ENCODE data around the gene CNPY3. TPM values are rescaled to one million over a fixed set of nuclear protein-coding genes. Genes with fewer than 3 reads are reported as not detected.

Gene CNPY3
- total RNA-seq, 2 donors from 2014 or later, result 50.8 to 74.7 TPM

- DNase-seq (no peak), ATAC-seq (no peak)
- Histone ChIP-seq H3K27me3 (no peaks in the 10 kb centered on the region), H3K4me3 (no peak overlapping the region), H3K36me3 (replicated peaks in 1 of 2; ENCODE audit: insufficient read depth in 1 of 2, low read depth in 2 of 2) (peaks cover 0 to 14% of the 10 kb centered on the region in 2 donors), H3K4me1 (peaks cover 79% of the 10 kb centered on the region), H3K9me3 (no peaks in the 10 kb centered on the region), H3K27ac (peak overlapping the region; percentile 92 to 98 (median 95))
- WGBS, 2 donors, result 85 to 88% methylated on average over 11 of the region's 11 CpGs
- TF ChIP-seq POLR2A (IDR thresholded peaks at IDR 0.05), result no peak
- no peak for TF ChIP-seq CTCF (IDR thresholded peaks at IDR 0.05)
- intact Hi-C loops (cut with DNase I), result no loop called here
These were observed 7.1 kb downstream of the CNPY3 start for GRCh38 chr6:42936398-42936797.

- DNase-seq, result peak; percentile 49 to 74 (median 58)
- TF ChIP-seq CTCF (IDR thresholded peaks at IDR 0.05) (no peak), POLR2A (IDR thresholded peaks at IDR 0.05) (peak in 1 of 3 donors; percentile 3)
- H3K4me3 ChIP-seq, result no peak overlapping the region
- WGBS, 2 donors, result 70 to 77% methylated on average over 8 to 13 of the region's 13 CpGs
- intact Hi-C loops (cut with DNase I), result no loop called here
- no peaks in the 10 kb centered on the region for H3K27me3 ChIP-seq
- peaks cover 78% of the 10 kb centered on the region for H3K4me1 ChIP-seq
- no peak for ATAC-seq
- H3K9me3 ChIP-seq, result no peaks in the 10 kb centered on the region
- peak overlapping the region; percentile 92 to 98 (median 95) for H3K27ac ChIP-seq
- peaks cover 0 to 14% of the 10 kb centered on the region in 2 donors for H3K36me3 ChIP-seq (replicated peaks in 1 of 2; ENCODE audit: insufficient read depth in 1 of 2, low read depth in 2 of 2)
These were observed 8.5 kb downstream of the CNPY3 start for GRCh38 chr6:42937548-42938427.

GRCh38 chr6:42938428-42938796 is 9.1 kb downstream of the CNPY3 start:
- Histone ChIP-seq H3K27ac (peak overlapping the region; percentile 92 to 98 (median 95)), H3K4me3 (no peak overlapping the region), H3K36me3 (replicated peaks in 1 of 2; ENCODE audit: insufficient read depth in 1 of 2, low read depth in 2 of 2) (peaks cover 0 to 14% of the 10 kb centered on the region in 2 donors), H3K27me3 (no peaks in the 10 kb centered on the region), H3K9me3 (no peaks in the 10 kb centered on the region), H3K4me1 (peaks cover 72% of the 10 kb centered on the region)
- no peak for TF ChIP-seq CTCF (IDR thresholded peaks at IDR 0.05)
- no peak for TF ChIP-seq POLR2A (IDR thresholded peaks at IDR 0.05)
- WGBS, 2 donors, result 64 to 66% methylated on average over 4 to 5 of the region's 5 CpGs
- ATAC-seq, result no peak
- intact Hi-C loops (cut with DNase I), result no loop called here
- DNase-seq, result no peak

- WGBS, 2 donors, result 34 to 42% methylated on average over 7 to 9 of the region's 9 CpGs
- Histone ChIP-seq H3K4me3 (no peak overlapping the region), H3K27me3 (no peaks in the 10 kb centered on the region), H3K36me3 (replicated peaks in 1 of 2; ENCODE audit: insufficient read depth in 1 of 2, low read depth in 2 of 2) (peaks cover 0 to 14% of the 10 kb centered on the region in 2 donors), H3K4me1 (peaks cover 67% of the 10 kb centered on the region), H3K9me3 (no peaks in the 10 kb centered on the region), H3K27ac (peak overlapping the region; percentile 92 to 98 (median 95))
- peak; percentile 89 for ATAC-seq
- TF ChIP-seq CTCF (IDR thresholded peaks at IDR 0.05), result peak in 2 of 7 experiments; percentile 20 to 26
- TF ChIP-seq POLR2A (IDR thresholded peaks at IDR 0.05), result peak; percentile 60 to 64 (median 64)
- intact Hi-C loops (cut with DNase I), result no loop called here
- peak; percentile 90 to 97 (median 94) for DNase-seq
These were observed 9.9 kb downstream of the CNPY3 start for GRCh38 chr6:42938987-42939809.

Data from body of pancreas (tissue), 4 donors.